ENCODE data around the gene SLC25A24.
"Not testable (repeated sequence)": the region's sequence is repeated elsewhere in the genome, so short reads cannot be mapped to it uniquely, and the experiment has no call there.

SLC25A24 gene

DNA sequence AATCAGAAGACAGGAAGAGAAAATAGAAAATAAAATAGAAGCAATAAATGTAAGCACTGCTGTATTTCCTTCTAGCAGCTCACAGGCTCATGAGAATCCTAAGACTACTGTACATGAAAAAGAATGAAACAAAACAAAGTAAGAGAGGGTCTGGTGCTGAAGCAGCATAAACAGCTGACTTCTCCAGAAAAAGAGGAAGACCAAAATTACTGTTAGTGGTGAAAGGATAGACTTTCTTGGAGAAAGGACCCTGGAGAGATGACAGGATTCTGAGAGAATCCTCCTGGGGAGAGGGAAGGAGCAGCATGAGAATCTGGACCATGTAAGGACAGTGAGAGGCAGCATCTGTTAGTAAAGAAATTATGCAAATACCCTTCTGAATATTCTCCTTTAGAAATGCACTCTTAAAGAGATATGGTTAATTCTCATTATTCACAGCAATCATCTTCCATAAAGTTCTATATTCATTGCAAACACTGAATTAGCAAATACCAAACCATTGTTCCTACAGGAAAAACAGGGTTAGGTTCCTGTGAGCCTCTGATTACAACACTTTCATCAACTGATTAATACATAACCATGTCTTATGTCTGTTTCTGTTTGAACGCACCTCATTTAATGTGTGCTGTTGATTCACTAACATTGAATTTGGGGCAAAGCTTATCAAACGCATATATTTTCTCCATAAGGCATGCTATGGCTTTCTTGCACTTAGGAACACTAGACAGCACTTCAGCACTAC is 17.0 kb downstream of the SLC25A24 start:
- H3K4me1 ChIP-seq (ENCODE audit: control insufficient read depth, low read length), result no peaks in the 10 kb centered on the region
- no peaks in the 10 kb centered on the region for H3K9me3 ChIP-seq (ENCODE audit: control insufficient read depth, insufficient read depth, low read length)
- no peaks in the 10 kb centered on the region for H3F3A ChIP-seq (ENCODE audit: control insufficient read depth, insufficient read depth)
- no peak overlapping the region for H3K4me2 ChIP-seq (ENCODE audit: low read length)
- no peak overlapping the region for H3K4me3 ChIP-seq (ENCODE audit: low read length)
- no peaks in the 10 kb centered on the region for H3K9me2 ChIP-seq (replicated peaks; ENCODE audit: control insufficient read depth, low read length)
- TF ChIP-seq CTCF (IDR thresholded peaks at IDR 0.05; ENCODE audit: low read depth, low read length, poor library complexity, severe bottlenecking) (no peak), EZH2phosphoT487 (IDR thresholded peaks at IDR 0.05; ENCODE audit: borderline replicate concordance, low read length) (no peak)
- no peaks in the 10 kb centered on the region for H3K79me2 ChIP-seq (ENCODE audit: control insufficient read depth, low read length)
- no peaks in the 10 kb centered on the region for H3K27me3 ChIP-seq (ENCODE audit: control insufficient read depth, low read length)
- H3K27ac ChIP-seq (ENCODE audit: low read depth, low read length), result no peak overlapping the region
- H3K36me3 ChIP-seq (ENCODE audit: control insufficient read depth, low read length), result peaks cover 6% of the 10 kb centered on the region
- no peaks in the 10 kb centered on the region for H4K20me1 ChIP-seq (ENCODE audit: control insufficient read depth, insufficient read depth, low read depth, low read length)

DNA sequence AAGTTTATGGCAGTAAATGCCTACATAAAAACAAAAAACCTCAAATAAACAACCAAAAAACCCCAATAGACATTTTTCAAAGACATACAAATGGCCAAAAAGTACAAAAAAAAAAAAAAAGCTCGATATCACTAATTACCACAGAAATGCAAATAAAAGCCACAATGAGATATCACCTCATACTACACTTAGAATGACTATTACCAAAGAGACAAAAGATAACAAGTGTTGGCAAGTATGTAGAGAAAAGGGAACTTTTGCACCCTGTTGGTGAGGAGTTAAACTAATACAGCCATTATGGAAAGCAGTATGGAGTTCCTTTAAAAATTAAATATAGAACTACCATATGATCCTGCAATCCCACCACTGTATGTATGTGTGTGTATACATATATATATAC is 21.1 kb downstream of the SLC25A24 start:
- peaks cover 11% of the 10 kb centered on the region for H3K36me3 ChIP-seq (ENCODE audit: control insufficient read depth, low read length)
- peaks cover 11% of the 10 kb centered on the region for H3K9me3 ChIP-seq (ENCODE audit: control insufficient read depth, insufficient read depth, low read length)
- H3K4me2 ChIP-seq (ENCODE audit: low read length), result no peak overlapping the region
- H3F3A ChIP-seq (ENCODE audit: control insufficient read depth, insufficient read depth), result no peaks in the 10 kb centered on the region
- no peaks in the 10 kb centered on the region for H3K27me3 ChIP-seq (ENCODE audit: control insufficient read depth, low read length)
- H3K9me2 ChIP-seq (replicated peaks; ENCODE audit: control insufficient read depth, low read length), result no peaks in the 10 kb centered on the region
- H4K20me1 ChIP-seq (ENCODE audit: control insufficient read depth, insufficient read depth, low read depth, low read length), result no peaks in the 10 kb centered on the region
- no peaks in the 10 kb centered on the region for H3K4me1 ChIP-seq (ENCODE audit: control insufficient read depth, low read length)
- H3K79me2 ChIP-seq (ENCODE audit: control insufficient read depth, low read length), result no peaks in the 10 kb centered on the region
- no peak overlapping the region for H3K27ac ChIP-seq (ENCODE audit: low read depth, low read length)
- no peak overlapping the region for H3K4me3 ChIP-seq (ENCODE audit: low read length)
- TF ChIP-seq EZH2phosphoT487 (IDR thresholded peaks at IDR 0.05; ENCODE audit: borderline replicate concordance, low read length) (no peak), CTCF (IDR thresholded peaks at IDR 0.05; ENCODE audit: low read depth, low read length, poor library complexity, severe bottlenecking) (no peak)

GRCh38 chr1:108162409-108162808 is 37.7 kb downstream of the SLC25A24 start:
- not testable (repeated sequence) for H3K9me3 ChIP-seq (ENCODE audit: control insufficient read depth, insufficient read depth, low read length); H3F3A ChIP-seq (ENCODE audit: control insufficient read depth, insufficient read depth); H3K36me3 ChIP-seq (ENCODE audit: control insufficient read depth, low read length); H3K27ac ChIP-seq (ENCODE audit: low read depth, low read length); H3K79me2 ChIP-seq (ENCODE audit: control insufficient read depth, low read length); H3K9me2 ChIP-seq (replicated peaks; ENCODE audit: control insufficient read depth, low read length); H3K4me1 ChIP-seq (ENCODE audit: control insufficient read depth, low read length); H3K27me3 ChIP-seq (ENCODE audit: control insufficient read depth, low read length); H4K20me1 ChIP-seq (ENCODE audit: control insufficient read depth, insufficient read depth, low read depth, low read length); H3K4me3 ChIP-seq (ENCODE audit: low read length); H3K4me2 ChIP-seq (ENCODE audit: low read length)

DNA sequence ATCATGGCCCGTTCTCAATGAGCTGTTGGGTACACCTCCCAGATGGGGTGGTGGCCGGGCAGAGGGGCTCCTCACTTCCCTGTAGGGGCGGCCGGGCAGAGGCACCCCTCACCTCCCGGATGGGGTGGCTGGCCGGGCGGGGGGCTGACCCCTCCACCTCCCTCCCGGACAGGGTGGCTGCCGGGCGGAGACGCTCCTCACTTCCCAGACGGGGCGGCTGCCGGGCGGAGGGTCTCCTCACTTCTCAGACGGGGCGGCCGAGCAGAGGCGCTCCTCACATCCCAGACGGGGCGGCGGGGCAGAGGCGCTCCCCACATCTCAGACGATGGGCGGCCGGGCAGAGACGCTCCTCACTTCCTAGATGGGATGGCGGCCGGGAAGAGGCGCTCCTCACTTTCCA is 40.2 kb downstream of the SLC25A24 start:
- H3K4me3 ChIP-seq (ENCODE audit: low read length); H3K27ac ChIP-seq (ENCODE audit: low read depth, low read length); H3K79me2 ChIP-seq (ENCODE audit: control insufficient read depth, low read length); H3K9me2 ChIP-seq (replicated peaks; ENCODE audit: control insufficient read depth, low read length); H3F3A ChIP-seq (ENCODE audit: control insufficient read depth, insufficient read depth); H3K9me3 ChIP-seq (ENCODE audit: control insufficient read depth, insufficient read depth, low read length); H4K20me1 ChIP-seq (ENCODE audit: control insufficient read depth, insufficient read depth, low read depth, low read length); H3K4me1 ChIP-seq (ENCODE audit: control insufficient read depth, low read length); H3K27me3 ChIP-seq (ENCODE audit: control insufficient read depth, low read length); H3K4me2 ChIP-seq (ENCODE audit: low read length); H3K36me3 ChIP-seq (ENCODE audit: control insufficient read depth, low read length): not testable (repeated sequence)

All from DOHH2 (cell line).